Skeletal muscle tissue (tissue), 4 donors: ENCODE measurements around the gene VSIG8. TPM values are rescaled to one million over a fixed set of nuclear protein-coding genes. Genes with fewer than 3 reads are reported as not detected.

ENCODE experiments used
- H3K27ac ChIP-seq: one replicate; pipeline ENCODE4 v1.7.0; 2013; ENCODE audit warnings: mild to moderate bottlenecking, low read depth, low read length, inconsistent platforms
- H3K27me3 ChIP-seq, 3 donors: one replicate each; pipeline ENCODE4 v1.7.0; 2013; ENCODE audit warnings: low read length in 3 of 3; ENCODE audit not compliant: control insufficient read depth in 3 of 3, insufficient read depth in 3 of 3
- H3K36me3 ChIP-seq, 3 donors: one replicate each; pipeline ENCODE4 v1.7.0; 2013; ENCODE audit warnings: low read length in 3 of 3; ENCODE audit not compliant: control insufficient read depth in 3 of 3, insufficient read depth in 3 of 3
- H3K4me1 ChIP-seq, 3 donors: one replicate each; pipeline ENCODE4 v1.7.0; 2013; ENCODE audit warnings: low read length in 3 of 3, mild to moderate bottlenecking in 3 of 3; ENCODE audit not compliant: control insufficient read depth in 3 of 3, insufficient read depth in 3 of 3
- H3K4me3 ChIP-seq, 3 donors: one replicate each; pipeline ENCODE4 v1.7.0; 2013; ENCODE audit warnings: low read length in 3 of 3
- H3K9ac ChIP-seq, 3 donors: one replicate each; pipeline ENCODE4 v1.7.0; 2013; ENCODE audit warnings: low read length in 3 of 3, mild to moderate bottlenecking in 3 of 3, moderate library complexity in 2 of 3, low read depth in 1 of 3
- H3K9me3 ChIP-seq, 3 donors: one replicate each; pipeline ENCODE4 v1.7.0; 2013; ENCODE audit warnings: low read length in 3 of 3; ENCODE audit not compliant: control insufficient read depth in 3 of 3
- total RNA-seq: library from RNA; depleted of rRNA; stranded (reverse); fragments of >200 nt; gene quantifications from one replicate; pipeline ENCODE4 v1.2.3, GENCODE V29; 2014
- donor health status: Osteomylitis.

VSIG8 gene
- total RNA-seq, 1 donor from 2014 or later: not detected

DNA sequence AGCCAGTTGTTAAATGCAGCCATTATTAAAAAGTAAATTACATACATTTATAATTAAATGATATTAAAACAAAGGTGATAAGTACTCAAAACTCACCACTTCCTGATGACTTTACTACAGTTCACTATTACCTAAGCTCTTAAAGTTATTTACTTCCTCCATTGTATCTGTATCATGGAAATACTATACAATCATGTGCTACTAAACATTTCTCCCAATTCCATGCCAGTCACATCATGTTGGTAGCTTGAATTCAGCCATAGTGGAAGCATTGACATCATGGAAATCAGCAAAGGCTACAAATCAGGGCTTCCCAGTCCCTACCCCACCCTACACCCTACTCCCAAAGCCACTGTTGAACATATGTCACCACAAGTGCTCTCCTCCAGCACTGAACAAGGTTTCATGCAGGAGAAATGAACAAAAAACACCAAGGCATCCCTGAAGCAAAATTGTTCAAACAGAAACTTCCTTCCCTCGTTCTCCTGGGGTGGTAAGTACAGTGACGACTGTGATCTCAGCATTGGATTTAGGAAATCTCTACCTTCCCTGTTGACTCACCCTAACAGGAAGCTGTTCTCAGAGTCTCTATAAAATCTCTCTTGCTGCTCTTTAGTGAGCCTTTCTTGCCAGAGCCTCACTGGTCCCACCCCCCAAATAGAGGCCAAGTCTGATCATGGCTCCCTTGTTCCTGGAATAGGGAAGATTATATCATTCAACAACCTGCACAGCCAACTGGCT lies 12.7 kb downstream of the VSIG8 start:
- no peaks in the 10 kb centered on the region for H3K36me3 ChIP-seq
- no peaks in the 10 kb centered on the region for H3K9me3 ChIP-seq
- no peak overlapping the region for H3K9ac ChIP-seq
- H3K27me3 ChIP-seq: no peaks in the 10 kb centered on the region
- no peak overlapping the region for H3K4me3 ChIP-seq
- H3K27ac ChIP-seq: no peak overlapping the region
- H3K4me1 ChIP-seq: no peaks in the 10 kb centered on the region

DNA sequence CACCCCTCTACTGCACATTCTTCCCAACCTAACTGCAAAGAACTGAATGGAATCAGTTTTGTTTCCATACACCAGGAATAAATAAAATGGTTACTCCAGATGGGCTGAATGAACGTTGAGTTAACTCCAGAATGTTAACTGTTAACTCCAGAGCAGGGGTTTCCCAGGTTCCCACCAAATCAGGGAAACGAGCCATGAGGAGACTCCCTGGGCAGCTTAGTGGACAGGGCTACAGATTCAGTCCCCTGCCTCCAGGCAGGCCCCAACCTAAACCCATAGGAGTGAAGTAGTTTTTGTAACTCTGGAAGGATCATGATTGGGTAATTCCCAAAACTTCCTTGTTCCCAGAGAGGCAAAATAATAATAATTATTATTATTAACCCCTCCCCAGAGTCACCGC lies 14.1 kb downstream of the VSIG8 start:
- Histone ChIP-seq H3K27ac (no peak overlapping the region), H3K36me3 (no peaks in the 10 kb centered on the region), H3K4me3 (no peak overlapping the region), H3K27me3 (no peaks in the 10 kb centered on the region), H3K9ac (no peak overlapping the region), H3K4me1 (no peaks in the 10 kb centered on the region), H3K9me3 (no peaks in the 10 kb centered on the region)

DNA sequence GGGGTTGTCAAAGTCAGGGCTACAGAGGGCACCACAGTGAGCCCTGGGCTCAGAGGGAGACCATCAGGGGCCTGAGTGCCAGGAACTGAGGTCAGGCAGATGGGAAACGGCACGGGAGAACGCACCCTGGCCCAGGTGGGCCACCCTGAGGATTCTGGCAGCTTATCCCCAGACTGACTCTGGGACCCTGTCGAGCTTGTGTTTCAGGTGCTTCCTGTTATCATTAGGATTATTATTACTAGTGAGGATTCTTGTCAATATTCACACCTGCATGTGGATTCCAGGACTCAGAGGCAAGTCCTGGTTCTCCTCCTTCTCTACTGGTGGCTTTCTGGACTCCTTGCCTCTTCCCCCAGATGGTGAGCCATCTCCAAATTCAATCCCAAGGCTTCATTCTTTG lies 15.2 kb downstream of the VSIG8 start:
- Histone ChIP-seq H3K4me1 (no peaks in the 10 kb centered on the region), H3K27me3 (no peaks in the 10 kb centered on the region), H3K9ac (no peak overlapping the region), H3K4me3 (no peak overlapping the region), H3K9me3 (no peaks in the 10 kb centered on the region), H3K27ac (no peak overlapping the region), H3K36me3 (no peaks in the 10 kb centered on the region)

DNA sequence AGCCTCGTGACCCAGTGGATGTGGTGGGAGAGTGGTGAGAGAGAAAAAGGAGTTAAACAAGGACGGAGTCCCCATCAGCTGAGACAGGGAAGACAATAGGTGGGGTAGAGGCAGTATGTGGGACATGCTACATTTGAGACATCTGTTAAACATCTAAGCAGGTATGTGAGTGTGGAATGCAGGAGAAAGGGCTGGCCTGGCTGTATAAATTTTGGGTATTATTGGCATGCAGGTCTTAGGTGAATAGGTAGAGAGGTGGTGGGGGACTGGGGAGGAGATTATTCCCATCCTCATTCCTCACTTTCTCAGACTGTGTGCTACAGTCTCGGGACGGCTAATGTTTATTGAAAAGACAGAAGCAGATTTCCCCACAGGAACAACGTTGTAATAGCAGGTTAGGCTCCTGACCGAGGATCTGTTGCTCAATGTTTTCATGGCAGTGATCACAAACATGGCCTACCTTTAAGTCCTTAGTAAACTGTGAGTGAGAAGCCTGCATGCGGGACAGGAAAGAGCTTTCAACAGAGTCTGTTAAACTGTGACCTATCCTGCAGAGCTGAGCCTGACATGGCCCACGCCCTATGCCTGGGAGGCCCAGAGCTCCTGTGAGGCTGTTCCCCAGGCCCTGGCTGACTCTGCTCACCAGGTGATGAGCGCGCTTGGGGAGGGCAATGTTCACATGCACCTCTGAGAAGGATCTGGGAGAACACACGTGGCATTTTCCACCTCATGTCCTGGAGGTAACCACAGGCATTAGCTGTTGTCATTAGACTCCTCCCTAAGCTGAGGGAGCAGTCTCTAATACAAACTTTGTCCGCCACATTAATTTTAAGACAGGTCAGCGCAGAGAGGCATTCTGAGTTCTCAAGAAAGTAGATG lies 16.5 kb downstream of the VSIG8 start:
- Histone ChIP-seq H3K36me3 (peaks cover 0 to 4% (median under 1%) of the 10 kb centered on the region in 3 donors), H3K27me3 (no peaks in the 10 kb centered on the region), H3K4me1 (peaks cover 0 to 2% (median 0%) of the 10 kb centered on the region in 3 donors), H3K4me3 (no peak overlapping the region), H3K9ac (no peak overlapping the region), H3K9me3 (no peaks in the 10 kb centered on the region), H3K27ac (no peak overlapping the region)

DNA sequence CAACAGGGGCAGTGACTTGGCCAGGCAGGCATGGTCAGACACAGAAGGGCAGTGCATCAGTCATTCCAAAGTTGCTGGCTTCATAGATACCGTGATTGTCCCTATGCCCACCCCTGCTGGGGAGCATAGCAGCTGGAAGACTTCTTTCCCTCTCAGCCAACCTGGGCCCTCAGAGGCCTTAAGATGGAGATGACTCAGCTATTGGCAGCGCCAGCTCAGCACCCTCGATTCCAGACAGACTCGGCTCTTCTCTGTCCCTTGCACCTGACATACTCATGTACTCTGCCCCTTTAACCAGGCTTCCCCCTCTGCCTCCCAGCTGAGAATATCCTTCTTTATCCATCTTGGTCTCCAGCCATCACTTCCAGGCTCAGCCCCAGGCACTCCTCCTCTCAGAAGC lies 19.0 kb downstream of the VSIG8 start:
- Histone ChIP-seq H3K9ac (no peak overlapping the region), H3K4me3 (no peak overlapping the region), H3K27ac (no peak overlapping the region), H3K9me3 (no peaks in the 10 kb centered on the region), H3K36me3 (peaks cover 7 to 17% (median 12%) of the 10 kb centered on the region in 3 donors), H3K27me3 (no peaks in the 10 kb centered on the region), H3K4me1 (peaks cover 0 to 2% (median 0%) of the 10 kb centered on the region in 3 donors)

DNA sequence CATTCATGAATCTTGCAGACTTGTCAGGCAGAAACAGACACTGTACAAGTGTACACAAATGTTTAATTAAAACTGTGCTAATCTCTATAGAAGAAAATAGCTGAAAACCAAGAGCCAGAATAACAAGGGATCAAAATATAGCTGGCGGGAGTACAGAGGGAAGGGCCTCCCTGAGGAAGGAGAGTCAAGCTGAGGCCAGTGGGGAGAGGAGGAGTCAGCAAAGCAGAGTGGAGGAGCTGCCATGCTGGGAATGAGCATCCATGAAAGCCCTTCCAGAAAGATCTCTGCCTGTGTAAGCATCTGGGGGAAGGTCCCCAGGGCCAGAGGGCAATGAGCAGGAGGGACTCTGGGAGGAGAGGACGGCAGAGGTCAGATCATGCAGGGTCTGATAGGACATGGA lies 20.7 kb downstream of the VSIG8 start:
- H3K27ac ChIP-seq: no peak overlapping the region
- no peaks in the 10 kb centered on the region for H3K27me3 ChIP-seq
- no peaks in the 10 kb centered on the region for H3K9me3 ChIP-seq
- no peak overlapping the region for H3K4me3 ChIP-seq
- H3K9ac ChIP-seq: no peak overlapping the region
- peaks cover 15 to 25% (median 16%) of the 10 kb centered on the region in 3 donors for H3K36me3 ChIP-seq
- H3K4me1 ChIP-seq: peaks cover 0 to 2% (median 0%) of the 10 kb centered on the region in 3 donors

DNA sequence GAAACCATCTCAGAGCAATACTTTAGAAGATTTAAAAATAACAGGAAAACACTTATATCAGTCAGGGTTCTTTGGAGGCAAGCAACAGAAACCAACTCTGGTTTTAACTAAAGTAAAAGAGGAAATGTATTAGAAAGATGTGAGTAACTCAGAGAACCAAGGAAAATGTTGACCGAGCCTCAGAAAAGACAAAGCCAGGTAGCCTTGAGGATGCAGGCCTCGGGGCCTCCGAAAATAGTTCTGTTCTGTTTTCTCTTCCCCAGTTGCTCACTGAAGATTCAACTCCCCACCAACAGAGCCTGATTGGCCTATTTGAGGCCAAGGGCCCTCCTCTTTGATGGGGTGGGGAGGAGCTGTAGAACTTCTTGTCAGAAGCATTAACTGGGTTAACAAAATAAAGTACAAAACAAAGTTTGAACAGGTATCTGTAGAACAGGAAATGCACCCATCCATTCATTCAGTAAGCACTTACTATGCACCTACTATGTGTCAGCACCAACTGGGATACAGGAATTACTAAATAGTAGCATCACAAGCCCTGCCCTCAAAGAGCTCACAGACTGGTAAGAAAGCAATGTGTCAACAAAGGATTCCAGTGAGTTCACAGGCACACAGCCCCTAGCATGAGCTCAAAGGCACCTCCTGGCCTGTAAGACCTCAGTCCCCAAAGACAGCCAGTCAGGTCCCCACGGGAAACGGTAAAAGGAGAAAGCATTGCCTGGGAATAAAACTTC lies 23.2 kb downstream of the VSIG8 start:
- Histone ChIP-seq H3K9me3 (no peaks in the 10 kb centered on the region), H3K4me1 (peaks cover 0 to 5% (median 2%) of the 10 kb centered on the region in 3 donors), H3K9ac (no peak overlapping the region), H3K36me3 (peaks cover 17 to 27% (median 19%) of the 10 kb centered on the region in 3 donors), H3K4me3 (no peak overlapping the region), H3K27me3 (no peaks in the 10 kb centered on the region), H3K27ac (no peak overlapping the region)

DNA sequence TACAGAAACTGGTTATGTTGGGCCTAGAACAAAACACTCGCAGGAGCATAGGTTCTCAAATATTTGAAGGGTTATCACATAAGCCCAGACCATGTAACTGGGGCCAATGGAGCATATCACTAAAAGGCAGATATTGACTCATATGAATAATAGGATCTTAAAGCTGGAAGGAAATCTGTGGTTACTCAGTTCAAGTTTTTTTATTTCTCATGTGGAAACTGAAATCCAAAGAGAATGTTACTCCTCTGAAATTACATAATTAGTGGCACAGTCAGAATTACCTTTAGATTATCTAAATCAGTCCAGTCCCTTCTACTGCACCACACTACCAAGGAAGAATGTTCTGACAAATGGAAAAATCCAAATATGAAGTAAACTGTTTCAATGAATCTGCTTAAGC lies 23.7 kb downstream of the VSIG8 start:
- no peaks in the 10 kb centered on the region for H3K27me3 ChIP-seq
- H3K4me3 ChIP-seq: no peak overlapping the region
- H3K9ac ChIP-seq: no peak overlapping the region
- H3K9me3 ChIP-seq: no peaks in the 10 kb centered on the region
- H3K4me1 ChIP-seq: peaks cover 0 to 5% (median 2%) of the 10 kb centered on the region in 3 donors
- no peak overlapping the region for H3K27ac ChIP-seq
- peaks cover 17 to 27% (median 19%) of the 10 kb centered on the region in 3 donors for H3K36me3 ChIP-seq

DNA sequence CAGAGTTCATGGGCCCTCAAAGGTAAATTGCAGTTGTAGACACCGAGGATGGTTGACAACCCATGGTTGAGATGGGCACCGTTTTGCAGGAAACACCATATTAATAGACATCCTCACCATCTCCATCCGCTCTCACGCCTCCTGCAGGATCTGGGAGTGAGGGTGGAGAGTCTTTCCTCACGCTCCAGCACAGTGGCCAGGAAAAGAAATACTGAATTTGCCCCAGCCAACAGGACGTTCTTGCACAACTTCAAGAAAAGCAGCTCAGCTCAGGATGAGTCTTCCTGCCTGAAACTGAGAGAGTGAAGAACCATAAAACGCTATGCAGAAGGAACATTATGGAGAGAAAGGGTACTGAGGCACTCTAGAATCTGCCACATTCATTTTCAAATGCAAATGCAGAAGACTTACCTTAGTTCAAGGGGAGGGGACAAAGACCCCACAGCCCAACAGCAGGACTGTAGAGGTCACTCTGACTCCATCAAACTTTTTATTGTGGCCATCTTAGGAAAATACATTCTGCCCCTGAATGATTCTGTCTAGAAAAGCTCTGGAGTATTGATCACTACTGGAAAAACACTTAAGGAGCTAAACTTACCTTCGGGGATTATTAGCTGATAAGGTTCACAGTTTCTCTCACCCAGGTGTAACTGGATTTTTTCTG lies 26.5 kb downstream of the VSIG8 start:
- H3K36me3 ChIP-seq: peaks cover 19 to 23% (median 20%) of the 10 kb centered on the region in 3 donors
- peaks cover 0 to 5% (median 0%) of the 10 kb centered on the region in 3 donors for H3K4me1 ChIP-seq

More for the DNA sequence above, 26.5 kb downstream of the VSIG8 start:
- Histone ChIP-seq H3K9ac (no peak overlapping the region), H3K27ac (no peak overlapping the region), H3K9me3 (no peaks in the 10 kb centered on the region), H3K27me3 (no peaks in the 10 kb centered on the region), H3K4me3 (no peak overlapping the region)
